ENCODE data around the gene DDX42.

DNA sequence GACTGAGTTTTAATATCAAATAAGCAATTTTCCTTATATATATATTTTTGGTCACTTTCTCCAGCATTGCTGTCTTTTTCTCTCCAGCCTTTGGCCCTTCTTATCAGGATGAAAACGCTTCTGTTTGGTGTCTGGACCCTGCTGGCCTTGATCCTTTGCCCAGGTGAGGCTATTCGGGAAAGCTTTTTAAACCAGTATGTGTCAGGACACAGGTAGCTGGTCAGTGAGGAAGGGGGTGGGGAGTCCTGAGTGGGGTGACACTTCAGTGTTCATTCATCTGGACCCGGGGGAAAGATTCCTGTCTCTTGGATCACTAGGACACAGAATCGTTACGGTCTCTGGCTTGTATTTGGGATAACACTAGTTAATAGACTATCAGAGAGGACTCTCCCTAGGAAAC is 80.7 kb downstream of the DDX42 start:
- TF ChIP-seq CTCF (IDR thresholded peaks at IDR 0.05; ENCODE audit: low read depth, low read length, poor library complexity, severe bottlenecking) (no peak), EZH2phosphoT487 (IDR thresholded peaks at IDR 0.05; ENCODE audit: borderline replicate concordance, low read length) (no peak)

Measured in DOHH2 (cell line).